Type B pancreatic cell (in vitro differentiated cells): Measurements from ENCODE around the gene QSOX1. TPM values are rescaled to one million over a fixed set of nuclear protein-coding genes. Genes with fewer than 3 reads are reported as not detected.

ENCODE experiments used
- DNase-seq: peaks from one replicate; pipeline ENCODE4 v3.0.0; 2021; ENCODE audit warnings: mixed read lengths; ENCODE audit not compliant: unreplicated experiment; ENCODE audit errors: extremely low spot score
- H3K27ac Mint-ChIP-seq: 2 replicates; pipeline ENCODE4 v1.8.0; 2021; ENCODE audit warnings: mild to moderate bottlenecking, mixed read lengths
- H3K27me3 Mint-ChIP-seq: 2 replicates; pipeline ENCODE4 v1.8.0; 2021; ENCODE audit warnings: mixed read lengths
- H3K36me3 Mint-ChIP-seq: 2 replicates; pipeline ENCODE4 v1.8.0; 2021; ENCODE audit warnings: mixed read lengths
- H3K4me1 Mint-ChIP-seq: one replicate; pipeline ENCODE4 v1.8.0; 2021; ENCODE audit warnings: mixed read lengths; ENCODE audit not compliant: unreplicated experiment
- H3K4me3 Mint-ChIP-seq: 2 replicates; pipeline ENCODE4 v1.8.0; 2021; ENCODE audit warnings: mild to moderate bottlenecking, mixed read lengths
- H3K9me3 Mint-ChIP-seq: 2 replicates; pipeline ENCODE4 v1.8.0; 2021; ENCODE audit warnings: mixed read lengths
- total RNA-seq: library from RNA; stranded (reverse); gene quantifications from 2 replicates; pipeline ENCODE4 v1.2.1, GENCODE V29; 2021; ENCODE audit warnings: low replicate concordance
- TF ChIP-seq, protein P1 (sequence below): fragments of 200-600 bp; sonication (generic); conservative IDR thresholded peaks from 2 replicates; pipeline ENCODE4 v1.5.0; 2021; ENCODE audit warnings: antibody characterized with exemption, mild to moderate bottlenecking

QSOX1 gene
- total RNA-seq, 1 donor from 2014 or later: 96.0 TPM

DNA sequence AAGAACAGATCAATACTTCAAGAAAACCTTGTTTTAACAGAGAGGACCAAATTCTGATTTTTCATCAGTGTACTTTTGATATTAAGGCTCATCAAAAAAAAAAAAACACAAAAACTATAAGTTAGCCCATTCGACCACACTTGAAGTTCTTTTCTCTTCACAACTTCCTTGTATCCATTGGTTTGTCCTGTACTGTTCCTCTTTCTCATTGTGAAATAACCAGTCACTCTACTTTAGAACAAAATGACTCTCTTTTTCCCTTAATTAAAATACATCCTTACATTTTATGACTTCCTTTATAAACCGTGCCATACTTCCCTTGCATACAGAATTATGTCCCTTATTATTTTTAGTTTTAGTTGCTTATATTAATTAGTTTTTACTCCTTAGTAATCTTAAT lies 8.4 kb downstream of the QSOX1 start:
- H3K4me3 Mint-ChIP-seq: no peak overlapping the region
- no peaks in the 10 kb centered on the region for H3K9me3 Mint-ChIP-seq
- DNase-seq: no peak
- TF ChIP-seq, protein P1, sequence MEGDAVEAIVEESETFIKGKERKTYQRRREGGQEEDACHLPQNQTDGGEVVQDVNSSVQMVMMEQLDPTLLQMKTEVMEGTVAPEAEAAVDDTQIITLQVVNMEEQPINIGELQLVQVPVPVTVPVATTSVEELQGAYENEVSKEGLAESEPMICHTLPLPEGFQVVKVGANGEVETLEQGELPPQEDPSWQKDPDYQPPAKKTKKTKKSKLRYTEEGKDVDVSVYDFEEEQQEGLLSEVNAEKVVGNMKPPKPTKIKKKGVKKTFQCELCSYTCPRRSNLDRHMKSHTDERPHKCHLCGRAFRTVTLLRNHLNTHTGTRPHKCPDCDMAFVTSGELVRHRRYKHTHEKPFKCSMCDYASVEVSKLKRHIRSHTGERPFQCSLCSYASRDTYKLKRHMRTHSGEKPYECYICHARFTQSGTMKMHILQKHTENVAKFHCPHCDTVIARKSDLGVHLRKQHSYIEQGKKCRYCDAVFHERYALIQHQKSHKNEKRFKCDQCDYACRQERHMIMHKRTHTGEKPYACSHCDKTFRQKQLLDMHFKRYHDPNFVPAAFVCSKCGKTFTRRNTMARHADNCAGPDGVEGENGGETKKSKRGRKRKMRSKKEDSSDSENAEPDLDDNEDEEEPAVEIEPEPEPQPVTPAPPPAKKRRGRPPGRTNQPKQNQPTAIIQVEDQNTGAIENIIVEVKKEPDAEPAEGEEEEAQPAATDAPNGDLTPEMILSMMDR: no peak
- H3K27ac Mint-ChIP-seq: no peak overlapping the region
- H3K4me1 Mint-ChIP-seq: peaks cover 15% of the 10 kb centered on the region
- peaks cover 15% of the 10 kb centered on the region for H3K36me3 Mint-ChIP-seq
- H3K27me3 Mint-ChIP-seq: no peaks in the 10 kb centered on the region

DNA sequence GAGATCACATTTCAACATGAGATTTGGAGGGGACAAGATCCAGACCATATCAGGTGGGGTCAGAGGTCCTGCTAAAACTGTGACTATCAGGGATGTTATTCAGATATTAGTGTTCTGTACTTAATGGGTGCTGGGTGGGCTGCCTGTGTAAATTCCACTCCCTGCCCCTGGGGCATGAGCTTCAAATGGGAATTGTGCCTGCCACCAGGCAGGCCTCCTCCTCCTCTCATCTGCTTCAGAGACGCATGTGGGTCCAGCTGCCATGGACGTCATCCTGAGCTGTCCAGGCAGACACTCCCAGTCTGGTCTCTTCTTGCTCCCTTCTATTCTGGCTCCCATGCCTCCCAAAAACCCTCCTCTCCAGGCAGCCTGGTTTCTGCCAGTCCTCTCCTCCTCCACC lies 10.4 kb downstream of the QSOX1 start:
- Mint-ChIP-seq H3K4me3 (no peak overlapping the region), H3K9me3 (no peaks in the 10 kb centered on the region), H3K27me3 (no peaks in the 10 kb centered on the region), H3K4me1 (peaks cover 18% of the 10 kb centered on the region), H3K36me3 (peaks cover 11% of the 10 kb centered on the region), H3K27ac (no peak overlapping the region)
- no peak for DNase-seq
- TF ChIP-seq, protein P1: no peak

DNA sequence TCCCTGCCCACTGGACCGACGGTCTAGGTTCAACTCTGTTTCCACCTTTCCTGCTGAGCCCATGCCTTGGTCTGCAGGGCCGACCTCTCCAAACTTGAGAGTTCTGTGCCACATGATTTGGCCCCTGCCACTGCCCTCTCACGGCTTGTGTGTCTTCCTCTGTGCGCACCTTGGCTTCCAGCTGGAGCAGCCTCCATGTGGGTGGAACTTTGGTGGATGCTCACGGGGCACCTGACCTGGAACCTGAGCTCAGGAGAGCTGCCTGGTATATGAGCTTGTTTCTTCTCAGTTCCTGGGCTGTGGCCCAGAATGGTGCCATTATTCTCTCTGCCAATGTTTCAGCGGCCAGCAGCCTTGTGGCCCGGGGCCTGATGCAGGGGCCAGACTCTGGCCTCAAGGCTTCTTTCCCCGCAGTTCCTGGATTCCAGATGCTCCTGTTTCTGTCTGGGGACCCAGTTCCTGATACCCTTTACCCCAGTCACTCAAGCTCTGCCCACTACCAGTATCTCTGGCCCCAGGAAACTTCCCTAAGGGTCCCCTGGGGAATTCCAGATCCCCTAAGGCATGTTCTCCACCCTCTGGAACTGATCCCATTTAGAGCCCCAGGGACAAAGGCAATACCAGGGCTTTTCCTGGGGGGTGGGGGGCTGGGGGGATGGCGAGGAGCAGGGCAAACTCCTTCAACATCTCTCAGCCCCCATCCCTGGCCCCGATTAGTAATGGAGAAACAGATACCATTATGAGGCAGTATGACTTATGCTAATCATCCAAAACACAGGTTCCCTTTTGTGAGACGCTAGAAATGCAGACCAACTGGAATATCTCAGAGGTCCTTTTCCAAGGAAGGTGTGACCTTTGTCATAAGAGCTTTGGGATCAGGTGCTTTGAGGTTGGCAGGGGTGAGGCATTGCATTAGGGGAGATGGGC lies 11.1 kb downstream of the QSOX1 start:
- DNase-seq: no peak
- no peak overlapping the region for H3K4me3 Mint-ChIP-seq
- TF ChIP-seq, protein P1: no peak
- no peak overlapping the region for H3K27ac Mint-ChIP-seq
- no peaks in the 10 kb centered on the region for H3K27me3 Mint-ChIP-seq
- H3K4me1 Mint-ChIP-seq: peaks cover 22% of the 10 kb centered on the region
- H3K9me3 Mint-ChIP-seq: no peaks in the 10 kb centered on the region
- peaks cover 13% of the 10 kb centered on the region for H3K36me3 Mint-ChIP-seq

DNA sequence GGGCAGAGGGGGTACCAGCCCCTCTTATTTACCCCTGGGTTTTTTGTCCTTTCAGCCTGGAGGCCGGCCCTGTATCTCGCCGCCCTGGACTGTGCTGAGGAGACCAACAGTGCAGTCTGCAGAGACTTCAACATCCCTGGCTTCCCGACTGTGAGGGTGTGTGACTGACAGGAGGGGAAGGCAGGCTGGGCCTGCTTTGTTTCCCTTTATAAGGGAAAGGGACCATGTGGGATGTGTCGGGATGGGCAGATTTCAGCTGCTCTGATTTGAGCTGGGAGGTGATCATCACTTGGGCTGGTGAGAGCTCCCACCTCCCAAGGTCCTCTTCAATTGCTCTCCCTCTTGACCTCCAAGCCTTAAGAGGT lies 11.7 kb downstream of the QSOX1 start:
- H3K27me3 Mint-ChIP-seq: no peaks in the 10 kb centered on the region
- peaks cover 16% of the 10 kb centered on the region for H3K36me3 Mint-ChIP-seq

DNA sequence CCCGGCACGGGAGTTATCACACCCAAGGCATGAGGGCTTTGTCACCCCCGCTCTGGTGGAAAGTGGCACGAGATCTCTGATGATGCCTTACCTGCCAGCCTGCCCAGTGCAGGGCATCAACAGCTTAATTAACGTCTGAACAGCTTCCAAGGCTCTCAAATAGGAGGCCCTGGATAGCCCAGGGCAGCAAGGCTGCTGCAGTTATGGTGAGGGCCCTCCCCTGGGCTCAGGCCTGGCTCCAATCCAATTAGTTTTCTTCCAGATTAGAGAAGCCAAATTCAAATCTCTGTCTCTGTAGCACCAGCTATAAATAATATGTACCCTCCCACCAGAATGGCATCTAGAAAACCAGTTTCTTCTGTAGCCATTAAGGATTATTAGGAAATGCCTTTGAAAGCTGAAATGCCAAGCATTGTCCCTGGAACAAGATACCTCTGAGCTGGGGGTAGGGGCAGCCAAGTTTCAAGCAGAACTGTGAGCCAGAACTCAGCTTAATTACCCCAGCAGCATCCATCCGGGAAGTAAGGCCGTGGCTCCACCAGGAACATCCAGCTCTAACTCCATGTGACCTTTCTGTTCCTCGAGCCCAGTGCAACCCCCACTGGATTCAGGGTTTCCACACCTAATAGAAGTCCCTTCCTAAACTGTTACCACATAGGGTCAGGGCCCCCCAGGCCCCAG lies 12.5 kb downstream of the QSOX1 start:
- H3K27ac Mint-ChIP-seq: no peak overlapping the region

More for the DNA sequence above, 11.7 kb downstream of the QSOX1 start:
- DNase-seq: no peak
- Mint-ChIP-seq H3K4me1 (peaks cover 25% of the 10 kb centered on the region), H3K4me3 (no peak overlapping the region), H3K27ac (no peak overlapping the region), H3K9me3 (no peaks in the 10 kb centered on the region)
- TF ChIP-seq, protein P1: no peak

More for the DNA sequence above, 12.5 kb downstream of the QSOX1 start:
- H3K4me3 Mint-ChIP-seq: no peak overlapping the region
- H3K36me3 Mint-ChIP-seq: peaks cover 19% of the 10 kb centered on the region
- H3K27me3 Mint-ChIP-seq: no peaks in the 10 kb centered on the region
- H3K4me1 Mint-ChIP-seq: peaks cover 25% of the 10 kb centered on the region
- no peak for DNase-seq
- TF ChIP-seq, protein P1: no peak
- H3K9me3 Mint-ChIP-seq: no peaks in the 10 kb centered on the region
